A549 treated with DMSO at 1 μM for 4 hours (cell line): ENCODE data around the gene CAPN3. TPM values are rescaled to one million over a fixed set of nuclear protein-coding genes. Genes with fewer than 3 reads are reported as not detected.

Source experiments
- total RNA-seq: library from RNA; stranded (reverse); fragments of 200-300 nt; extraction: Qiagen RNA extraction; gene quantifications from 5 replicates; pipeline ENCODE4 v1.2.3, GENCODE V29; 2022; ENCODE audit warnings: low read depth

CAPN3 gene
- 0.21 to 0.95 TPM (median 0.23 TPM) in 5 replicates for total RNA-seq

DNA sequence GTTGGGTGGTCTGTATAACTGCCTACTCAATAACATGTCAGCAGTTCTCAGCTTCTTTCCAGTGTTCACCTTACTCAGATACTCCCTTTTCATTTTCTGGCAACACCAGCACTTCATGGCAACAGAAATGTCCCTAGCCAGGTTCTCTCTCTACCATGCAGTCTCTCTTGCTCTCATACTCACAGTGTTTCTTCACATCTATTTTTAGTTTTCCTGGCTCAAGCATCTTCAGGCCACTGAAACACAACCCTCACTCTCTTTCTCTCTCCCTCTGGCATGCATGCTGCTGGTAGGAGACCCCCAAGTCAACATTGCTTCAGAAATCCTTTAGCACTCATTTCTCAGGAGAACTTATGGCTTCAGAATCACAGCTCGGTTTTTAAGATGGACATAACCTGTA is at the start of gene CAPN3:
TSS of gene CAPN3 (plus strand) at position 253 of the 400 bp plus-strand sequence. CDS start 305 bp downstream, outside the sequence.

Other genes with a start within 250 kb of the CAPN3 start
- not detected in 5 replicates for gene PLA2G4F, start 202.9 kb upstream of the CAPN3 start, total RNA-seq
- 14.8 to 18.1 TPM (median 18.0 TPM) in 5 replicates for gene VPS39, start 151.2 kb upstream of the CAPN3 start, total RNA-seq
- 5.7 to 8.1 TPM (median 7.0 TPM) in 5 replicates for gene GANC, start 86.3 kb upstream of the CAPN3 start, total RNA-seq
- 25.9 to 37.8 TPM (median 28.8 TPM) in 5 replicates for gene TMEM87A, start 86.1 kb upstream of the CAPN3 start, total RNA-seq
- gene ZNF106, start 131.6 kb downstream of the CAPN3 start, total RNA-seq, result 9.9 to 14.8 TPM (median 13.9 TPM) in 5 replicates
- gene SNAP23, start 136.1 kb downstream of the CAPN3 start, total RNA-seq, result 15.5 to 37.7 TPM (median 21.1 TPM) in 5 replicates
- 9.9 to 14.0 TPM (median 12.4 TPM) in 5 replicates for gene LRRC57, start 189.3 kb downstream of the CAPN3 start, total RNA-seq
- gene HAUS2, start 189.3 kb downstream of the CAPN3 start, total RNA-seq, result 18.6 to 22.9 TPM (median 20.9 TPM) in 5 replicates
- gene STARD9, start 216.1 kb downstream of the CAPN3 start, total RNA-seq, result 1.2 to 2.0 TPM (median 1.8 TPM) in 5 replicates